ENCODE data around the gene UBAP1L. TPM values are rescaled to one million over a fixed set of nuclear protein-coding genes. Genes with fewer than 3 reads are reported as not detected.
A peak's percentile ranks its signal among the peaks of the same experiment; 100 is the strongest.

Gene UBAP1L
- total RNA-seq, 2 donors from 2014 or later: 1.9 to 8.5 TPM

- intact Hi-C loops (cut with DNase I): no loop called here
- no peak for DNase-seq (ENCODE audit: low spot score)
These were observed 47.2 kb downstream of the UBAP1L start, which contains the start of gene RASL12 for GRCh38 chr15:65067645-65068402. Gene RASL12 (minus strand): TSS chr15:65067991. CDS start chr15:65067835, 156 bp downstream.

GRCh38 chr15:65067317-65067644 lies 47.7 kb downstream of the UBAP1L start:
- TF ChIP-seq POLR2AphosphoS5 (IDR thresholded peaks at IDR 0.05): no peak
- no peak for TF ChIP-seq POLR2A (IDR thresholded peaks at IDR 0.05)
- TF ChIP-seq CTCF (IDR thresholded peaks at IDR 0.05): no peak
- Histone ChIP-seq H3K27me3 (replicated peaks; ENCODE audit: insufficient read depth) (peaks cover 2% of the 10 kb centered on the region), H3K4me1 (replicated peaks) (no peaks in the 10 kb centered on the region), H3K27ac (peak overlapping the region; percentile 78 to 87), H3K4me3 (peak overlapping the region; percentile 42 to 48), H3K9me3 (no peaks in the 10 kb centered on the region), H3K36me3 (no peaks in the 10 kb centered on the region)
- intact Hi-C loops (cut with DNase I): no loop called here
- whole genome bisulfite sequencing: 31% methylated on average over 8 of the region's 8 CpGs
- DNase-seq (ENCODE audit: low spot score): no peak

More at GRCh38 chr15:65067645-65068402, 47.2 kb downstream of the UBAP1L start, which contains the start of gene RASL12:
- TF ChIP-seq POLR2AphosphoS5 (IDR thresholded peaks at IDR 0.05) (no peak), POLR2A (IDR thresholded peaks at IDR 0.05) (no peak), CTCF (IDR thresholded peaks at IDR 0.05) (no peak)
- Histone ChIP-seq H3K27me3 (replicated peaks; ENCODE audit: insufficient read depth) (peaks cover 2% of the 10 kb centered on the region), H3K9me3 (no peaks in the 10 kb centered on the region), H3K4me3 (peak within 1 kb of the TSS; percentile 42 to 48), H3K27ac (peak within 1 kb of the TSS; percentile 78 to 87), H3K36me3 (no peaks in the 10 kb centered on the region), H3K4me1 (replicated peaks) (no peaks in the 10 kb centered on the region)
- WGBS: 5% methylated on average over 46 of the region's 66 CpGs

- intact Hi-C loops (cut with DNase I): no loop called here
- Histone ChIP-seq H3K9me3 (no peaks in the 10 kb centered on the region), H3K36me3 (no peaks in the 10 kb centered on the region), H3K4me1 (replicated peaks) (no peaks in the 10 kb centered on the region), H3K27ac (peak overlapping the region; percentile 78 to 87), H3K4me3 (peak overlapping the region; percentile 42 to 48), H3K27me3 (replicated peaks; ENCODE audit: insufficient read depth) (peaks cover 2% of the 10 kb centered on the region)
- 31% methylated on average over 9 of the region's 9 CpGs for WGBS
- no peak for DNase-seq (ENCODE audit: low spot score)
- TF ChIP-seq CTCF (IDR thresholded peaks at IDR 0.05) (no peak), POLR2A (IDR thresholded peaks at IDR 0.05) (no peak)
These were observed 48.2 kb downstream of the UBAP1L start for GRCh38 chr15:65066635-65067316.

GRCh38 chr15:65066001-65066634 lies 48.9 kb downstream of the UBAP1L start:
- Histone ChIP-seq H3K4me1 (replicated peaks) (no peaks in the 10 kb centered on the region), H3K36me3 (no peaks in the 10 kb centered on the region), H3K4me3 (peak overlapping the region; percentile 42 to 48), H3K9me3 (no peaks in the 10 kb centered on the region), H3K27ac (peak overlapping the region; percentile 78 to 87), H3K27me3 (replicated peaks; ENCODE audit: insufficient read depth) (peaks cover 2% of the 10 kb centered on the region)
- intact Hi-C loops (cut with DNase I): no loop called here
- WGBS: 49% methylated on average over 3 of the region's 3 CpGs
- TF ChIP-seq POLR2A (IDR thresholded peaks at IDR 0.05) (no peak), CTCF (IDR thresholded peaks at IDR 0.05) (no peak), POLR2AphosphoS5 (IDR thresholded peaks at IDR 0.05) (no peak)
- DNase-seq (ENCODE audit: low spot score): no peak

Measured in prostate gland (tissue), 2 donors.